Measurements from ENCODE around the gene SH2D3C. TPM values are rescaled to one million over a fixed set of nuclear protein-coding genes. Genes with fewer than 3 reads are reported as not detected.

Gene SH2D3C
- total RNA-seq, 1 donor from 2014 or later, result not detected

DNA sequence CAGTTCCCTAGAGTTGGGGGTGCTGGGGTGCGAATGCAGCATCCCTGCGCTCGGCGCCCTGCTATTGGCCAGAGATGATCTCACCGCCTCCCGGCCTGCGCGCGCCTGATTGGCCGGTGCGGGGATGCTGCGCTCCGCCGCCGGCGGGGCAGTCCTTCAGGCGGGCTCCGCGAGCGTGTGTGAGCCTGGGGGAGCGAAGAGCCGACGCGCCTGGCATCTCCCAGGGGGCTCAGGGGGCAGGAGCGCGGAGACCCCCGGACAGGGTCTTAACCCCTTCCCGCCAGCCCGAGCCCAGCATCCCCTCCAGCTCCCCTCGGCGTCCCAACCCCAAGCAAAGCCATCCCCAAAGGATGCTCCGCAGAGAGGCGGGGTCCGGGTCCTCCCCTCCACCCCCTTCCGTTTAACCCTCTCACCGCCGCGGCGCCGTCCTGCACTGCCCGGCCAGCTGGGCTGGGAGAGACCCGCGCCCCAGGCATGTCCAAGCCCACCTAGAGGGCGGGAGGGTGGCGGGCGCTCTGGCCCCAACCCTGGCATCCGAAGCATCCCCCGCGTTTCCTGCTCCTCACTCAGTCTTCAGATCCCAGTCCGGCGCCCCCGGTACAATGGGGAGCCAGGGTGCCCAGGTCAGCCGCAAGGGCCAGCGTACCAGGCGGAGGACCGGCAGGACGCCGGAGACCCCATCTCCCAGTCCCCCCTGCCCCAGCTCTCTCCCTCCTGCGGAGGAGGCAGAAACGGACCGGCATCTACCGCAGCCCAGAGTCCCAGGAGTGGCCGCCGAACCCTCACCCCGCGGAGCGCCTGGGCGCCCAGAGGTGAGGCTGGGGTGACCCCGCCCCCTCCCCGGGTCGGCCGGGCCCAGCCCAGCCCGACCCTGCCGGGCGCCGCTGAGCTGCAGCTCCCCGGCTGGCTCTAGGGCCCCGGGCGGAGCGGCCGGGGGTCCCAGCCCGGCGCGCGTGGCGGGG, 24.1 kb downstream of the SH2D3C start:
- H3K4me3 ChIP-seq (ENCODE audit: low read depth, low read length), result no peak overlapping the region
- FAIRE-seq, result no peak
- H3K36me3 ChIP-seq (ENCODE audit: control insufficient read depth, insufficient read depth, low read length), result no peaks in the 10 kb centered on the region
- DNase-seq (ENCODE audit: low read depth), result no peak
- peaks cover 25% of the 10 kb centered on the region for H3K27me3 ChIP-seq (ENCODE audit: control insufficient read depth, insufficient read depth, low read length)
- TF ChIP-seq, protein P1, sequence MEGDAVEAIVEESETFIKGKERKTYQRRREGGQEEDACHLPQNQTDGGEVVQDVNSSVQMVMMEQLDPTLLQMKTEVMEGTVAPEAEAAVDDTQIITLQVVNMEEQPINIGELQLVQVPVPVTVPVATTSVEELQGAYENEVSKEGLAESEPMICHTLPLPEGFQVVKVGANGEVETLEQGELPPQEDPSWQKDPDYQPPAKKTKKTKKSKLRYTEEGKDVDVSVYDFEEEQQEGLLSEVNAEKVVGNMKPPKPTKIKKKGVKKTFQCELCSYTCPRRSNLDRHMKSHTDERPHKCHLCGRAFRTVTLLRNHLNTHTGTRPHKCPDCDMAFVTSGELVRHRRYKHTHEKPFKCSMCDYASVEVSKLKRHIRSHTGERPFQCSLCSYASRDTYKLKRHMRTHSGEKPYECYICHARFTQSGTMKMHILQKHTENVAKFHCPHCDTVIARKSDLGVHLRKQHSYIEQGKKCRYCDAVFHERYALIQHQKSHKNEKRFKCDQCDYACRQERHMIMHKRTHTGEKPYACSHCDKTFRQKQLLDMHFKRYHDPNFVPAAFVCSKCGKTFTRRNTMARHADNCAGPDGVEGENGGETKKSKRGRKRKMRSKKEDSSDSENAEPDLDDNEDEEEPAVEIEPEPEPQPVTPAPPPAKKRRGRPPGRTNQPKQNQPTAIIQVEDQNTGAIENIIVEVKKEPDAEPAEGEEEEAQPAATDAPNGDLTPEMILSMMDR (IDR thresholded peaks at IDR 0.05; ENCODE audit: insufficient read depth, low read length, severe bottlenecking), result no peak

DNA sequence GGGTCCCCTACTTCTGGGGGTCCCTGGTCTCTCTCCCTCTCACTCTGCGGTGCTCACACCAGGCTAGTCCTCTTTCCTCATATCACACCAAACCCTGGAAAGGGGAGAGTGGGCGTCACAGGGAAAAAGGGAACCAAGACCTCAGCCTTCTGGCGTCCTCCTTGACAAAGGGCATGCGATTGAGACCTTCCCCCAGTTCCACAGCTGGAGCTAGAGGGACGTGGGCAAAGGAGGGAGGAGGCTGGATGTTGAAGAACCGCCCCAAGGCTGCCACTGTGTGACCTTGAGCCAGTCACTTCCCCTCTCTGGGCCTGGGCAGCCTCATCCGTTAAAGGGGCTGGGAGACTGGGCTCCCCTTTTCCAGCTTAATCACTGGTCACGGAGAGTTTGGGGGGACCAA, 24.8 kb downstream of the SH2D3C start:
- FAIRE-seq (no peak), DNase-seq (ENCODE audit: low read depth) (no peak)
- H3K27me3 ChIP-seq (ENCODE audit: control insufficient read depth, insufficient read depth, low read length), result peaks cover 25% of the 10 kb centered on the region
- no peaks in the 10 kb centered on the region for H3K36me3 ChIP-seq (ENCODE audit: control insufficient read depth, insufficient read depth, low read length)
- no peak overlapping the region for H3K4me3 ChIP-seq (ENCODE audit: low read depth, low read length)
- TF ChIP-seq, protein P1 (IDR thresholded peaks at IDR 0.05; ENCODE audit: insufficient read depth, low read length, severe bottlenecking), result no peak

DNA sequence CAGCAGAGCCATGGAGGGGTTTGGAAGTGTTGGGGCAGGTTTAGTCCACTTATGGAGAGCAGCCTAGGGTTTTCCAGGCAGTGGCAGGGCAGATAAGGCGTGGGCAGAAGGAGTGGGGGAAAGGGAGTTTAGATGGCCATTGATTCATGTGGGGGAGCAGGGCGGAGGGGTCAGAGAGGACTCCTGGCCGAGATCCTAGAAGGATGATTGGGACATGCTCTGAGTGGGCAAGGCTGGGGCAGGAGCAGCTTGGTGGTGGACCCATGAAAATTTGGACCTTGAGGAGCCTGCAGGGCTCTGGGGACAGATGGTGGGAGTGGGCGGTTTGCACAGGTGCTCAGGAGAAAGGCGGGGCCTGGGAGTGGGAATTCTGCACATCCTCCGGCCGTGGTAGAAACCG, 25.3 kb downstream of the SH2D3C start:
- DNase-seq (ENCODE audit: low read depth) (no peak), FAIRE-seq (no peak)
- Histone ChIP-seq H3K27me3 (ENCODE audit: control insufficient read depth, insufficient read depth, low read length) (peaks cover 25% of the 10 kb centered on the region), H3K4me3 (ENCODE audit: low read depth, low read length) (no peak overlapping the region), H3K36me3 (ENCODE audit: control insufficient read depth, insufficient read depth, low read length) (no peaks in the 10 kb centered on the region)
- TF ChIP-seq, protein P1 (IDR thresholded peaks at IDR 0.05; ENCODE audit: insufficient read depth, low read length, severe bottlenecking), result no peak

DNA sequence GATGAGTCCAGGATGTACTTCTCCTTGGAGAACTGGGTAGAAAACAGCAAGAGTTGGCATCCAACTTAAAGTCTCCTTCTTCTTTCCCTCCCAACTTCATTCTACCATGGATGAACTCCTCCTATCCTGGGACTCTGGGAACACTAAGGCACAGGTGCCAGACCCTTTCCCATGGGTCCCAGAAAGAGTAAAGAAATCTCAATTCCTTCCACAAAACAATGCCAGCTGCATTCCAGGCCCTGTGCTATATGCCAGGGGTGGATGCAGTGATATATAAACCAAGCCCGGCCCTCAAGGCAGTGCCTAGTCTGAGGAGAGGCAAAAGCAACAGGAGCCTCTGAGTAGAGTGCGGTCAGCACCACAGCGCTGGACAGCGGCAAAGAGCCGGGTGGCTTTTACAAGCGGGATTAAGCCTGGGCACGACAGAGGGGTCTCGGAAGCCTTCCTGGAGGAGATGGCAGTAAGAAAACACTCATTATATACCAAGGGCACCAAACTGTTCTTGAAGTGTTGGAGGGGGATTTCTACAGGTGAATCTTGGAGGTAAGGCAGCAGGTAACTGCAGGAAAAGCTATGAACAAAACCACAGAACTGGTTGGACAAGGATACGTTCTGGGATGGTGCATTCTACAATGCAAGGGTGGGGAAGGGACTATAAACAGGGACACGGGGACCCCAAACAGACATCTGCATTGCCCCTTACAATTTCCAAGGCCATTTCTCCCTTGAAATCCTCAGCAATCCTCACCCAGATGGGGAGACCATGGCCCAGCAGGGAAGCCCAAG, 27.0 kb downstream of the SH2D3C start:
- DNase-seq (ENCODE audit: low read depth) (peak; percentile 14), FAIRE-seq (peak; percentile 55)
- Histone ChIP-seq H3K36me3 (ENCODE audit: control insufficient read depth, insufficient read depth, low read length) (no peaks in the 10 kb centered on the region), H3K27me3 (ENCODE audit: control insufficient read depth, insufficient read depth, low read length) (peaks cover 25% of the 10 kb centered on the region), H3K4me3 (ENCODE audit: low read depth, low read length) (no peak overlapping the region)
- TF ChIP-seq, protein P1 (IDR thresholded peaks at IDR 0.05; ENCODE audit: insufficient read depth, low read length, severe bottlenecking), result no peak

DNA sequence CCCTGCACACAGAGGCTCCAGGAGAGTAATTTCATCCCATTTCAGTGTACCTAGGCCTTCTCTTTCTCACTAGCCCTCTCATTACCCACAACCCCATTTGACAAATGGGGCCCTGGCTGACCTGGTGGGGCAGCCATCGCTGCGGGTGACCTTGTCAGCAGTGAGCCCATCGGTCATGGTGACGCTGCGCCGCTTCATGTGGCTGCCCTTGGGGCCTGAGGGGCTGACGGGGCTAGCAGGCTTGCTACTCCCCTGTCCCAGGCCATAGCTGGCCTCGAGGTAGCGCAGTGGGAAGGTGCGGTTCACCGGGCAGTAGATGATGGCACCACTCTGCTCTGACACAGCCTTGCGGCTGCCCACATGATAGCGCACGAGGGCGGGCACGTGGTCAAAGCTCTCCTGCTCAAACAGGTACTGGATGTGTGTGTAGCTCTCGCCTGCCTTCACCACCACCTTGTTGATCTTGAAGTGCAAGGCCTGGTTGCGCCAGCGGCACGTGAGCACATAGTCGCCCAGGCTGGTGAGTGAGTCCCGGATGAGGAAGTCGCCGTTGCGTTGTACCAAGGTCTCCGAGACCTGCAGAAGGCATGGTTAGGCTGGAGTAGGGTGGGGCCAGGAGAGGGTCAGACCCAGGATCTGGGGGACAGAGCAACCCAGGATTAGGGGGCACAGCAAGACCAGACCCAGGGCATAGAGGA, 29.2 kb downstream of the SH2D3C start:
- Histone ChIP-seq H3K27me3 (ENCODE audit: control insufficient read depth, insufficient read depth, low read length) (peaks cover 13% of the 10 kb centered on the region), H3K4me3 (ENCODE audit: low read depth, low read length) (no peak overlapping the region), H3K36me3 (ENCODE audit: control insufficient read depth, insufficient read depth, low read length) (no peaks in the 10 kb centered on the region)
- no peak for DNase-seq (ENCODE audit: low read depth)
- peak; percentile 82 for FAIRE-seq
- TF ChIP-seq, protein P1 (IDR thresholded peaks at IDR 0.05; ENCODE audit: insufficient read depth, low read length, severe bottlenecking), result no peak
